Measurements from ENCODE around the gene RELT. TPM values are rescaled to one million over a fixed set of nuclear protein-coding genes. Genes with fewer than 3 reads are reported as not detected.

RELT gene
- total and polyA plus RNA-seq, 9 of the 15 experiments (the other 6 are each of a cell fraction or from before 2014, with no cell fraction given) = 1.1 to 20.2 (median 7.4) TPM

DNA sequence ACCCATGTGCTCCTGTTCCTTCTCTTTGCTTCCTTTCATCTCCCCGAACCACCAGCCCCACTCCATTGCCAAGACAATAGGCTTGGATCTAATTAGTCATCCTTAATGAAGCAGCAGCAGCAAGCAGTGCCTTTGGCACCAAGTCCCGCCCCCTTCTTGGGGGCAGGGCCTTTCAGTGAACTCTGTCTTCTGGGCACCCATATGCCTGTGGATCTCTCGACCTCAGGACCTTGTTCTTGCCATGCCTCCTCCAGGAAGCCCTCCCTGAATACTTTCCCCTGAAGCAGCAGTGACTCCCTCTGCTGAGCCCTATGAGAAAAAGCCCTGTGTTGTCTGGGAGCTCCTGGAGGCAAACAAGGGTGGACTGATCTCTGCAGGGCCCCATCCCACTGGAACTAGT lies 36.0 kb upstream of the RELT start:
- ChIA-PET POLR2A (no interaction called here), CTCF (ENCODE audit: low intra/inter-chr PET ratio) (no interaction called here)
- H3K79me2 ChIP-seq (ENCODE audit: control insufficient read depth, insufficient read depth, low read length) = no peaks in the 10 kb centered on the region
- H4K20me1 ChIP-seq (replicated peaks; ENCODE audit: control insufficient read depth, insufficient read depth, low read length) = peaks cover 7% of the 10 kb centered on the region; the same call in 1 of the 2 replicates
- no peak for TF ChIP-seq CHCHD3 (CRISPR knock-in tag; IDR thresholded peaks at IDR 0.05)
- TF ChIP-seq SMARCA5 (IDR thresholded peaks at IDR 0.05) = peak; percentile 78; the same call in 1 of the 2 replicates
- TF ChIP-seq ZFP36 (IDR thresholded peaks at IDR 0.05; ENCODE audit: low read depth, low read length, partially characterized antibody) = peak; percentile 99
- peak; percentile 84 for TF ChIP-seq ZNF436 (CRISPR knock-in tag; IDR thresholded peaks at IDR 0.05)
- no peak for TF ChIP-seq SIN3B (IDR thresholded peaks at IDR 0.05; ENCODE audit: low read depth)
- TF ChIP-seq IFI16 (CRISPR knock-in tag; IDR thresholded peaks at IDR 0.05) = no peak
- 0 out of 4 replicates have a peak, but pooled peaks of 1 of the 2 experiments have one; percentile 11 for TF ChIP-seq RCOR1 (IDR thresholded peaks at IDR 0.05; ENCODE audit: borderline replicate concordance in 1 of 2, low read depth in 2 of 2, low read length in 2 of 2)
- peak in 1 of 2 experiments; percentile 21; a peak in 1 of 4 replicates for TF ChIP-seq KDM1A (IDR thresholded peaks at IDR 0.05)
- no peak for TF ChIP-seq GABPA (tag; conservative IDR thresholded peaks at IDR 0.05; ENCODE audit: low read depth)
- TF ChIP-seq BCOR (IDR thresholded peaks at IDR 0.05) = 0 out of 2 replicates have a peak, but pooled peaks have one; percentile 29
- peak; percentile 83 for TF ChIP-seq RBM25 (IDR thresholded peaks at IDR 0.05; ENCODE audit: low read depth, low read length, severe bottlenecking)
- H3K27ac ChIP-seq (ENCODE audit: extremely low read depth, low read depth, low read length) = no peak overlapping the region
- H3K4me2 ChIP-seq (ENCODE audit: insufficient read depth, low read length) = no peak overlapping the region
- no peaks in the 10 kb centered on the region for H3K9me1 ChIP-seq (ENCODE audit: control insufficient read depth, insufficient read depth, low read length)
- 0 out of 4 replicates have a peak overlapping the region, but pooled peaks of 1 of the 2 experiments have one; percentile 48 for H3K9ac ChIP-seq (ENCODE audit: insufficient read depth in 1 of 2, low read depth in 2 of 2, low read length in 2 of 2)
- WGBS (ENCODE audit: insufficient coverage, low coverage, missing lambda C conversion rate) = 5% methylated on average over 3 of the region's 3 CpGs
- intact Hi-C loops (cut with micrococcal nuclease) (no loop called here), in situ Hi-C loops (cut with MboI) (no loop called here)
- no peaks in the 10 kb centered on the region for H3K36me3 ChIP-seq (ENCODE audit: control insufficient read depth, insufficient read depth, low read length)
- DNase-seq (ENCODE audit: extremely low read depth in 1 of 4, low spot score in 3 of 4) = no peak
- BruUV-seq (replicated peaks) = no TSS peak
- no peak for FAIRE-seq
- H3K9me3 ChIP-seq (replicated peaks; ENCODE audit: control insufficient read depth, insufficient read depth, low read depth, low read length) = no peaks in the 10 kb centered on the region
- H3K4me1 ChIP-seq (replicated peaks in 1 of 2; ENCODE audit: control insufficient read depth in 2 of 2, insufficient read depth in 2 of 2, low read length in 2 of 2) = peaks cover 2 to 18% of the 10 kb centered on the region in 2 experiments; a peak in 3 of 5 replicates
- peaks cover 0 to 20% of the 10 kb centered on the region in 2 experiments; a peak in 3 of 5 replicates for H3K27me3 ChIP-seq (ENCODE audit: control insufficient read depth in 2 of 2, insufficient read depth in 2 of 2, low read length in 2 of 2)
- no peak overlapping the region for H2AFZ ChIP-seq (ENCODE audit: low read depth, low read length)
- no peak overlapping the region for H3K4me3 ChIP-seq
- no peak for ATAC-seq

All from K562 (cell line).